Kidney epithelial cell (primary cell): ENCODE data around the gene HLA-C. TPM values are rescaled to one million over a fixed set of nuclear protein-coding genes. Genes with fewer than 3 reads are reported as not detected.
"Not testable (repeated sequence)": the region's sequence is repeated elsewhere in the genome, so short reads cannot be mapped to it uniquely, and the experiment has no call there.

ENCODE experiments used
- DNase-seq: peaks from one replicate; pipeline ENCODE4 v3.0.0-alpha.2; 2010; ENCODE audit warnings: low read depth
- H3K27me3 ChIP-seq: 2 replicates; pipeline ENCODE4 v1.6.0; 2011; ENCODE audit warnings: low read length; ENCODE audit not compliant: control insufficient read depth, insufficient read depth
- H3K36me3 ChIP-seq: 2 replicates; pipeline ENCODE4 v1.5.1; 2011; ENCODE audit warnings: low read length; ENCODE audit not compliant: control insufficient read depth, insufficient read depth
- H3K4me3 ChIP-seq: 2 replicates; pipeline ENCODE4 v1.5.1; 2011; ENCODE audit warnings: low read depth, mild to moderate bottlenecking, control low read depth, low read length
- CTCF ChIP-seq: IDR thresholded peaks from 2 replicates; pipeline ENCODE4 v1.5.1; 2011; ENCODE audit warnings: mild to moderate bottlenecking, moderate library complexity, low read length, control low read depth, inconsistent platforms; ENCODE audit not compliant: insufficient read depth, poor library complexity, severe bottlenecking
- total RNA-seq: library from RNA; depleted of rRNA; stranded (reverse); fragments of >200 nt; gene quantifications from 2 replicates; pipeline ENCODE4 v1.2.3, GENCODE V29; 2015

The HLA-C gene
- total RNA-seq, 1 donor from 2014 or later, result 696 TPM

- Histone ChIP-seq H3K36me3 (no peaks in the 10 kb centered on the region), H3K27me3 (no peaks in the 10 kb centered on the region), H3K4me3 (no peak overlapping the region)
- TF ChIP-seq CTCF, result no peak
- DNase-seq, result no peak
Measured at GRCh38 chr6:31285982-31286381, 14.1 kb upstream of the HLA-C start.

- no peak for TF ChIP-seq CTCF
- no peak for DNase-seq
- Histone ChIP-seq H3K27me3 (no peaks in the 10 kb centered on the region), H3K4me3 (no peak overlapping the region), H3K36me3 (no peaks in the 10 kb centered on the region)
Measured at GRCh38 chr6:31285486-31285885, 13.6 kb upstream of the HLA-C start.

GRCh38 chr6:31279647-31280046 is 7.8 kb upstream of the HLA-C start:
- not testable (repeated sequence) for H3K4me3 ChIP-seq, H3K27me3 ChIP-seq, DNase-seq, H3K36me3 ChIP-seq

GRCh38 chr6:31272836-31273626 is 1.1 kb upstream of the HLA-C start:
- TF ChIP-seq CTCF, result no peak
- no peak overlapping the region for H3K4me3 ChIP-seq
- no peak for DNase-seq
- peaks cover 1% of the 10 kb centered on the region for H3K36me3 ChIP-seq
- H3K27me3 ChIP-seq, result peaks cover 2% of the 10 kb centered on the region

- no peak for TF ChIP-seq CTCF
- peak overlapping the region; percentile 62 for H3K4me3 ChIP-seq
- no peak for DNase-seq
- peaks cover 1% of the 10 kb centered on the region for H3K36me3 ChIP-seq
- peaks cover 2% of the 10 kb centered on the region for H3K27me3 ChIP-seq
Measured at GRCh38 chr6:31272436-31272835, 544 bp upstream of the HLA-C start.

- no peak for TF ChIP-seq CTCF
- Histone ChIP-seq H3K27me3 (no peaks in the 10 kb centered on the region), H3K36me3 (peaks cover 1% of the 10 kb centered on the region), H3K4me3 (peak overlapping the region; percentile 62)
- no peak for DNase-seq
Measured at GRCh38 chr6:31270788-31271640, 878 bp downstream of the HLA-C start.
